ENCODE measurements around the gene ARHGAP1. TPM values are rescaled to one million over a fixed set of nuclear protein-coding genes. Genes with fewer than 3 reads are reported as not detected.

ARHGAP1 gene
- total and polyA plus RNA-seq, 2 donors (not counting 3 experiments of a cell fraction or from before 2014, with no cell fraction given): 30.9 to 58.2 TPM

DNA sequence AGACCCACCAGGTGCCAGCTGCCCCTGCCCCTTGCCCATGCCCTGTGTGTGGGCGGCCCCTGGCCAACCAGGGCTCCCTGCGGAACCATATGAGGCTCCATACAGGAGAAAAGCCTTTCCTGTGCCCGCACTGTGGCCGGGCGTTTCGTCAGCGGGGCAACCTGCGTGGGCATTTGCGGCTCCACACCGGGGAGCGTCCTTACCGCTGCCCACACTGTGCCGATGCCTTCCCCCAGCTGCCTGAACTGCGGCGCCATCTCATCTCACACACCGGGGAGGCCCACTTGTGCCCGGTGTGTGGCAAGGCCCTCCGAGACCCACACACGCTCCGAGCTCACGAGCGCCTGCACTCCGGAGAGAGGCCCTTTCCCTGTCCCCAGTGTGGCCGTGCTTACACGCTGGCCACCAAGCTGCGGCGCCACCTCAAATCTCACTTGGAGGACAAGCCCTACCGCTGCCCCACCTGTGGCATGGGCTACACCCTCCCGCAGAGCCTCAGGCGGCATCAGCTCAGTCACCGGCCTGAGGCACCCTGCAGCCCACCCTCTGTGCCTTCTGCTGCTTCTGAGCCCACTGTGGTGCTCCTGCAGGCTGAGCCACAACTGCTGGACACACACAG, 4.8 kb upstream of the ARHGAP1 start:
- no peak for TF ChIP-seq POLR2A (IDR thresholded peaks at IDR 0.05; ENCODE audit: low read depth, low read length)
- no peak for TF ChIP-seq EZH2 (IDR thresholded peaks at IDR 0.05; ENCODE audit: borderline replicate concordance, low read depth, low read length, severe bottlenecking)
- TF ChIP-seq, protein P1, sequence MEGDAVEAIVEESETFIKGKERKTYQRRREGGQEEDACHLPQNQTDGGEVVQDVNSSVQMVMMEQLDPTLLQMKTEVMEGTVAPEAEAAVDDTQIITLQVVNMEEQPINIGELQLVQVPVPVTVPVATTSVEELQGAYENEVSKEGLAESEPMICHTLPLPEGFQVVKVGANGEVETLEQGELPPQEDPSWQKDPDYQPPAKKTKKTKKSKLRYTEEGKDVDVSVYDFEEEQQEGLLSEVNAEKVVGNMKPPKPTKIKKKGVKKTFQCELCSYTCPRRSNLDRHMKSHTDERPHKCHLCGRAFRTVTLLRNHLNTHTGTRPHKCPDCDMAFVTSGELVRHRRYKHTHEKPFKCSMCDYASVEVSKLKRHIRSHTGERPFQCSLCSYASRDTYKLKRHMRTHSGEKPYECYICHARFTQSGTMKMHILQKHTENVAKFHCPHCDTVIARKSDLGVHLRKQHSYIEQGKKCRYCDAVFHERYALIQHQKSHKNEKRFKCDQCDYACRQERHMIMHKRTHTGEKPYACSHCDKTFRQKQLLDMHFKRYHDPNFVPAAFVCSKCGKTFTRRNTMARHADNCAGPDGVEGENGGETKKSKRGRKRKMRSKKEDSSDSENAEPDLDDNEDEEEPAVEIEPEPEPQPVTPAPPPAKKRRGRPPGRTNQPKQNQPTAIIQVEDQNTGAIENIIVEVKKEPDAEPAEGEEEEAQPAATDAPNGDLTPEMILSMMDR (IDR thresholded peaks at IDR 0.05; ENCODE audit: extremely low read depth in 1 of 2, insufficient read depth in 1 of 2, low read depth in 1 of 2, low read length in 2 of 2): no peak
- no peak for TF ChIP-seq GATA2 (IDR thresholded peaks at IDR 0.05; ENCODE audit: insufficient read depth, insufficient read length, low read depth, low read length)
- no peak for TF ChIP-seq JUN (IDR thresholded peaks at IDR 0.05; ENCODE audit: borderline replicate concordance, insufficient read depth, insufficient read length, low read depth)
- no peak for TF ChIP-seq POLR2AphosphoS5 (IDR thresholded peaks at IDR 0.05; ENCODE audit: insufficient read depth, low read depth, low read length)
- Histone ChIP-seq H3K9ac (replicated peaks; ENCODE audit: extremely low read depth, insufficient read depth, low read length) (no peak overlapping the region), H3K9me3 (replicated peaks; ENCODE audit: control insufficient read depth, insufficient read depth, low read length) (no peaks in the 10 kb centered on the region), H3K27ac (ENCODE audit: insufficient read depth, low read depth, low read length) (no peak overlapping the region), H3K79me2 (ENCODE audit: control insufficient read depth, insufficient read depth, low read length) (peaks cover 22% of the 10 kb centered on the region), H3K4me1 (ENCODE audit: control insufficient read depth, extremely low read depth, insufficient read depth, low read length) (peaks cover 5% of the 10 kb centered on the region), H3K4me3 (replicated peaks in 1 of 3; ENCODE audit: insufficient read depth in 1 of 3, low read depth in 1 of 3, low read length in 3 of 3) (no peak overlapping the region), H3K9me1 (replicated peaks; ENCODE audit: control insufficient read depth, extremely low read depth, insufficient read depth, low read length) (no peaks in the 10 kb centered on the region), H3K36me3 (ENCODE audit: control insufficient read depth in 2 of 2, extremely low read depth in 1 of 2, insufficient read depth in 2 of 2, low read length in 2 of 2) (peaks cover 7 to 36% of the 10 kb centered on the region in 2 experiments), H4K20me1 (replicated peaks; ENCODE audit: control insufficient read depth, extremely low read depth, insufficient read depth, low read length) (no peaks in the 10 kb centered on the region), H3K4me2 (ENCODE audit: insufficient read depth, low read length) (no peak overlapping the region), H3K27me3 (ENCODE audit: control insufficient read depth in 2 of 2, insufficient read depth in 2 of 2, low read length in 2 of 2) (no peaks in the 10 kb centered on the region), H2AFZ (ENCODE audit: low read depth, low read length) (no peak overlapping the region)
- dilution Hi-C loops (cut with MboI; ENCODE audit: extremely low pct_ligation_motif_present, low sequenced_read_pairs) (no loop called here), intact Hi-C loops (cut with micrococcal nuclease) (no loop called here)
- no TSS peak for BruUV-seq (replicated peaks)
- CTCF ChIA-PET: no interaction called here
- POLR2A ChIA-PET: no interaction called here
- FAIRE-seq (no peak), DNase-seq (ENCODE audit: low read depth, low spot score) (no peak)
